Ovary (tissue), 9 donors: ENCODE measurements around the gene PDE4D. TPM values are rescaled to one million over a fixed set of nuclear protein-coding genes. Genes with fewer than 3 reads are reported as not detected.
"Not testable (repeated sequence)": the region's sequence is repeated elsewhere in the genome, so short reads cannot be mapped to it uniquely, and the experiment has no call there.

Experiments used
- DNase-seq, 5 donors: peaks; one replicate each; pipeline ENCODE4 v3.0.0-alpha.2; 2019 to 2020
- H3K27ac ChIP-seq, 2 donors: fragments of 200-600 bp; one replicate each; pipeline versions ENCODE4 v1.5.1 to v1.8.0; 2019 to 2022
- H3K27me3 ChIP-seq: fragments of 200-600 bp; one replicate; pipeline ENCODE4 v1.8.0; 2022
- H3K36me3 ChIP-seq: fragments of 200-600 bp; sonication (generic); one replicate; pipeline ENCODE4 v1.5.1; 2019
- H3K4me1 ChIP-seq: one replicate; pipeline ENCODE4 v1.8.1; 2013; ENCODE audit warnings: mild to moderate bottlenecking, moderate library complexity; ENCODE audit not compliant: insufficient read depth
- H3K4me3 ChIP-seq: fragments of 200-600 bp; sonication (generic); one replicate; pipeline ENCODE4 v1.5.1; 2017
- H3K9me3 ChIP-seq, 2 donors: fragments of 200-600 bp in 1 of 2; sonication (generic) in 1 of 2; one replicate each; pipeline versions ENCODE4 v1.5.1 to v1.8.1; 2013 to 2019; ENCODE audit warnings: mild to moderate bottlenecking in 1 of 2, moderate library complexity in 1 of 2
- CTCF ChIP-seq, 3 donors: fragments of 450-650 bp in 2 of 3; fragments of 200-600 bp in 1 of 3; IDR thresholded peaks; one replicate each; pipeline versions ENCODE4 v1.5.1 to v1.8.0; 2016 to 2022; ENCODE audit warnings: antibody characterized with exemption in 3 of 3, mild to moderate bottlenecking in 1 of 3
- EP300 ChIP-seq: sonication (generic); formaldehyde crosslinking; IDR thresholded peaks from one replicate; pipeline ENCODE4 v1.6.1; 2017; ENCODE audit warnings: antibody characterized with exemption
- POLR2A ChIP-seq: fragments of 450-650 bp; IDR thresholded peaks from one replicate; pipeline ENCODE4 v1.6.1; 2017; ENCODE audit warnings: antibody characterized with exemption, mild to moderate bottlenecking, moderate library complexity
- WGBS, 3 donors: extraction: QIAGEN DNeasy Blood & Tissue Kit in 1 of 3; methylation state at CpG; one replicate each; pipeline versions ENCODE4 v1.1.5 to v1.1.7; 2013 to 2017; 5-methylcytosine and 5-hydroxymethylcytosine counted together
- intact Hi-C, 4 donors: fragments of 100-400 bp; cut with DNase I; formaldehyde crosslinking; loops; one replicate each; pipeline versions ENCODE4 v1.11.0 to v1.15.1; 2022 to 2023
- polyA plus RNA-seq, 2 donors: library from polyadenylated mRNA; stranded (reverse); fragments of 200-250 nt in 1 of 2; fragments of 350-450 nt in 1 of 2; fragmentation: Illumina TruSeq in 1 of 2; extraction: RNeasy Lipid Tissue Mini Kit (QIAGEN cat#74804) in 1 of 2; gene quantifications; one replicate each; pipeline ENCODE4 v1.2.3, GENCODE V29; 2013 to 2014
- total RNA-seq, 7 donors: library from RNA; depleted of rRNA in 2 of 7; stranded (reverse); fragments of >200 nt in 2 of 7; fragmentation: NEBNext Ultra II Directional in 3 of 7; extraction: Animal tissue kit (Norgen Biotek cat#: 25700) in 3 of 7; gene quantifications; one replicate each; pipeline versions ENCODE4 v1.1.0 to v1.2.4, GENCODE V29; 2016 to 2023
- donor health status: DM: no; HTN: no; CAD: no; lungs with moderate emphysema.
- donor health status: DM: no; HTN: no; CAD: no.
- donor health status: Bipolar disorder and iron deficiency.
- donor health status: DM: yes; HTN: yes; CAD: no.
- donor health status: DM: no; HTN: no; CAD: no.
- donor health status: DM: yes; HTN: yes; CAD: no.

PDE4D gene
- total and polyA plus RNA-seq, 9 donors, result 1.3 to 67.6 (median 8.4) TPM

DNA sequence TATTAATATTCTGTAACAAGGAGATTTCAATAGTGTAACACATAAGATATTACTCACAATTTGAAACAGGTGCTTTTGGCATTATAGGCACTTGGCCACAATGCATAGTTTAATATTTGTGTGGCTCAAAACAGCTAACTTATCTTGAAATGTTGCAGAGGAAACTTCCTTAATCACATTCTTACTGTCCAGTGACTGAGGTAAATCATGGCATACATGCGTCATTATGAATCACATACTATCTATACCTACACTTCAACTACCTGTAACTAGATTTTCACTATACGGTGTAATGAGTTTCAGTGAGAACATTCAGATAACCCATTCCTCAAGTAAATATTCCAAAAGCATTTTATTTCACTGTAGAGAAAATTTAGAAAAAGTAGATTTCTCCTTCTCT is 218.8 kb downstream of the PDE4D start:
- H3K27me3 ChIP-seq, result no peaks in the 10 kb centered on the region
- TF ChIP-seq CTCF (IDR thresholded peaks at IDR 0.05) (no peak), POLR2A (no peak), EP300 (no peak)
- no peaks in the 10 kb centered on the region for H3K9me3 ChIP-seq
- intact Hi-C loops, result loop anchor here in 3 of 4 donors (5.0 to 10.0 kb wide), 3 partner anchors 290 to 490 kb away; no protein-coding TSS in a partner anchor
- no peaks in the 10 kb centered on the region for H3K4me1 ChIP-seq
- H3K4me3 ChIP-seq, result no peak overlapping the region
- no peak for DNase-seq
- H3K36me3 ChIP-seq, result no peaks in the 10 kb centered on the region
- no peak overlapping the region for H3K27ac ChIP-seq
- 65 to 74% (median 70%) methylated on average over 2 of the region's 2 CpGs for WGBS, 3 donors

DNA sequence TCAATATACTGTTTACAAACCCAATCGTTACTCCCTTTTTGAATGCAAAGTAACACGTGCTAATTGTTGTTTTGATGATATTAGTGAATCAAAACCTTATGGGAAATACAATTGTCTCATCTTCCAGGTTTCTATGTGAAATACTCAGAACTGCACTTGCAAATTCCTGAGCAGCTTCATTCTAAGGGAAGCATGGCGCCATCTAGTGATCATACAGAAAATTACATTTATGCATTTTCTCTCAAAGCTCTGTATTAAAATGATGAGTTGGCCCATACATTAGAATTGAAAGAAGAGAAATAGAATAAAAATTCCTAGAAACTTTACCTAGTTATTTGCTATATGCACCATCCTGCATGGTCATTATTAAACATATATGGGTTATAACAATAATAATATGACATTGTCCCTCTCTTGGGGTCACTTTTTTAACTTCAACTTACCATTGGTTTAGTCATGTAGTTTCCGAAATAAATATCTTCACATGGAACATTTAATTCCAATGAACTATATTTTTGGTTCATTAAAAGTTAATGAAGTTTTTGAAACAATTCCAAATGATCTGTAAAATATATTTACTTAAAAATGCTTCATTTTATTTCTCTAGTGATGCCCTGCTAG is 220.0 kb downstream of the PDE4D start:
- Histone ChIP-seq H3K36me3 (no peaks in the 10 kb centered on the region), H3K9me3 (no peaks in the 10 kb centered on the region), H3K27me3 (no peaks in the 10 kb centered on the region), H3K4me3 (no peak overlapping the region), H3K27ac (no peak overlapping the region), H3K4me1 (no peaks in the 10 kb centered on the region)
- intact Hi-C loops, result loop anchor here in 3 of 4 donors (5.0 to 10.0 kb wide), 3 partner anchors 289 to 489 kb away; no protein-coding TSS in a partner anchor
- 20 to 22% (median 21%) methylated on average over 4 of the region's 4 CpGs for WGBS, 3 donors
- no peak for DNase-seq
- TF ChIP-seq EP300 (no peak), CTCF (IDR thresholded peaks at IDR 0.05) (peak; percentile 36 to 64 (median 53))

DNA sequence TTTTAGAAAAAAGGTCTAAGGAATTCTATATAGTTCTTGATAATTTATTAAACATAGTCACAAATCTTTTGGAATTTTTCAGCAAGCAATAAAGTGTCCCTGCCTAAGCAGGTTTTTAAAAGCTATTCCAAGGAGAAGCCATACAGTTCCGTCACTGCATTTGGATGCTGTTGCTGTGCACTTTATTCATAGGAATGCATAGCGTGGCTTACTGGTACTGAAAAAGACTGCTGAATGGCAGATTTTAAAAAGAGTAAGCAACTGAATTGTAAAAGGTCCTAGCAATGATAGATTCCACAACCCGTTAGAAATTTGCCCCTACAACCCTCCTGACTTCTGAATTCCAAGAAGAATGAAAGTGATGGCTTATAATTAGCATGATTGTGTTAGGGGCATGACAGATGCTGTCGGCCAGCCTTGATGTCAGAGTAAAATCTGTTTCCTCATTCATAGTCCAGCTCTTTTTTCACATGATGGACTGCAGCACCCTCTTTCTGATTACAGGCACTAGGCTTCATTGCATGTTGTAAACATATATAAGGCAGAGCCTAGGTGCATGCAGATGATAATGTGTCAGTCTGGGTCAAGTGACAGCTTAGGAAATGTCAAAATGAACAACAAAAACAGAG is 227.0 kb downstream of the PDE4D start:
- TF ChIP-seq CTCF (IDR thresholded peaks at IDR 0.05), result no peak
- TF ChIP-seq POLR2A, result no peak
- no peak for TF ChIP-seq EP300
- 73 to 81% (median 75%) methylated on average over 4 of the region's 4 CpGs for WGBS, 3 donors
- intact Hi-C loops, result no loop called here
- H3K9me3 ChIP-seq, result no peaks in the 10 kb centered on the region
- no peak overlapping the region for H3K27ac ChIP-seq
- no peaks in the 10 kb centered on the region for H3K4me1 ChIP-seq
- no peak for DNase-seq
- H3K4me3 ChIP-seq, result no peak overlapping the region
- no peaks in the 10 kb centered on the region for H3K36me3 ChIP-seq
- no peaks in the 10 kb centered on the region for H3K27me3 ChIP-seq

GRCh38 chr5:59665832-59666203 is 227.7 kb downstream of the PDE4D start:
- intact Hi-C loops, H3K4me1 ChIP-seq, H3K36me3 ChIP-seq, H3K27ac ChIP-seq, H3K4me3 ChIP-seq, H3K9me3 ChIP-seq, DNase-seq, H3K27me3 ChIP-seq: not testable (repeated sequence)
- WGBS, 3 donors, result 91 to 99% (median 96%) methylated on average over 7 of the region's 7 CpGs

- Histone ChIP-seq H3K9me3 (no peaks in the 10 kb centered on the region), H3K27me3 (no peaks in the 10 kb centered on the region), H3K4me1 (no peaks in the 10 kb centered on the region), H3K4me3 (no peak overlapping the region), H3K27ac (no peak overlapping the region), H3K36me3 (no peaks in the 10 kb centered on the region)
- DNase-seq, result no peak
- TF ChIP-seq EP300 (no peak), POLR2A (no peak)
- intact Hi-C loops, result no loop called here
Measured at GRCh38 chr5:59665086-59665831, 228.3 kb downstream of the PDE4D start.
